Measurements from ENCODE around the gene EPS8L2. TPM values are rescaled to one million over a fixed set of nuclear protein-coding genes. Genes with fewer than 3 reads are reported as not detected.
"Not testable (repeated sequence)": the region's sequence is repeated elsewhere in the genome, so short reads cannot be mapped to it uniquely, and the experiment has no call there.

The EPS8L2 gene
- total RNA-seq, 1 donor: 5.7 TPM

DNA sequence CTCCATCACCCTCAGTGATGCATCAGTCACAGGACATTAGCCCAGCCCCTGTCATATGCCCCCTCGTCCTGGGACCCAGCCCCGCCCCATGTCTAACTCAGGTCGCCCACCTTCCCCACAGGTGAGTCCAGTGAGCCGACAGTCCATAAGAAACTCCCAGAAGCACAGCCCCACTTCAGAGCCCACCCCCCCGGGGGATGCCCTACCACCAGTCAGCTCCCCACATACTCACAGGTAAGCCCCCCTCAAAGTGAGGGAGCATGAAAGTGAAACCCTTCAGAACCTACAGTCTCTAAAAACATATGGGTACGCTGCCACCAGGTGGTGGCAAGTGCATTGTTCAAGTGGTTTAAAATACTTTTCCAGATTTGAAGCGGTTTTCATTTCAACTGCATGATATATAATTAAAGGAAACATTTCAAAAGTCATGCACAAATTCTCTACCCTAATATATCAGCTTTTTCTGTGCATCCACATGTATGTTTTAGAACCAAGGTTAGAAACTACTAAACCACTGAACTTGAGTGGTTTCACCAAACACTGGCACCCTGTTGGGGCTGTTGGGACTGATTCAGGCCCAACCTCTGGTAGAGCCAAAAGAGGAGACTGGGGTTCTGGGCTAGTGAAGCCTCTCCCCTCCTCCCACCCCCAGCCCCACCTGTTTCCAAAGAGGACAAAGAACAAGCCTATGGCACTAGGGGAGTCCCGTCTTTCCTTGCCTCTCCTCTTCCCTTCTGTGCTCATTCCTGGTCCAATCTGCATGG is 17.3 kb downstream of the EPS8L2 start:
- DNase-seq (ENCODE audit: low read depth in 2 of 3, low spot score in 2 of 3): peak in 2 of 3 donors; percentile 71 to 78

DNA sequence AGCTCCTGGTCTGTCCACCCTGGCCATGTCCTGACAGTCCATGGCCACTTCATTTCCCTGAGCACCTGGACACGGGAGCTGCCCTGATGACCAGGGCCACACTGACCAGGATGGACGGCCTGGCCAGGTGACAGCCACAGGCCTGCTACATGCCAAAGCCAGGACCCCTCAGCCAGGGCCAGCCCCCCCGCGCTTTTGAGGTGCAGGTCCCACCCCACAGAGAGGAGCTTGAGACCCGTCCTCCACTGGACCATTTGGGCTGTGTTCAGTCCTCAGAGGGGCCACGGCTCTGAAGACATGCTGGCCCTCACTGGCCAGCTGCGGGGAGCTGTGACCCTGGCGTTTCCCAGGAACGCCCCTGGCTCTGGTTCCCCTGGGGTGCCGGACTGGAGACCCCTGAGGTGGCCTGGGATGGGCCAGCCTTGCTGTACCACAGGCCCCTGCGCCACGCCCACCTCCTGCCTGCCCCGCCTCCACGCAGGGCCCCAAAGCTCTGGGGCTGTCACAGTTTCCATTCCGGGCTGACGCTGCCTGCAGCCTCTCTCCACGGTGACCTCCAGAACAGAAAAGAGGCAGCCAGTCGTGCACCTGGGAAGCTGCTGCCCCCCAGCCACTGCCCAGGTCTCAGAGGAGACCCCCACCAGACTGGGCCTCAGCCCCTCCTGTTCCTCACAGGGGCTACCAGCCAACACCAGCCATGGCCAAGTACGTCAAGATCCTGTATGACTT is 18.2 kb downstream of the EPS8L2 start:
- DNase-seq (ENCODE audit: low read depth in 2 of 3, low spot score in 2 of 3): no peak

DNA sequence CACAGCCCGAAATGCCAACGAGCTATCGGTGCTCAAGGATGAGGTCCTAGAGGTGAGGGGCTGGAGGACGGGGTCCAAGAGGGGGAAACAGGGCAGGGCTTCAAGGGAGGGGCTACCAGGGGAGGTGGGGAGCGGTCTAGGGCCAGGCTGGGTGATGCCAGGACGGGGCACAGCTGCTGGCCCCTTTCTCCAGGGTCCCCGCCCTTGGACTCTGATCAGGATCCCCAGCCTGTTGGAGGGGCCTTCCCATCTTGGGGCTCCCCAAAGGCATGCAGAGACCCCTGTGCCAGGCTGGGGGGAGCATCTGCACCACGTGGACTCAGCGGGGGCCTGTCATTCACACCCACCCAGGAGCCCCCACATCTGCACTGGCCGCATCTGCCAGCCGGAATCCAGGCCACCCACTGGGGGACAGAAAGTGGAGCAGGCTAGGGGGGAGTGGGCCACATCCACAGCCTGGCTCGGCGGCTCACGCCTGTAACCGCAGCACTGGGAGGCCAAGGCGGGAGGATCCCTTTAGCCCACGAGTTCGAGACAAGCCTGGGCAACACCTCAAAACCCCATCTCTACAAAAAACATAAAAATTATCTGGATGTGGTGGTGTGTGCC is 18.9 kb downstream of the EPS8L2 start:
- no peak for DNase-seq (ENCODE audit: low read depth in 2 of 3, low spot score in 2 of 3)

DNA sequence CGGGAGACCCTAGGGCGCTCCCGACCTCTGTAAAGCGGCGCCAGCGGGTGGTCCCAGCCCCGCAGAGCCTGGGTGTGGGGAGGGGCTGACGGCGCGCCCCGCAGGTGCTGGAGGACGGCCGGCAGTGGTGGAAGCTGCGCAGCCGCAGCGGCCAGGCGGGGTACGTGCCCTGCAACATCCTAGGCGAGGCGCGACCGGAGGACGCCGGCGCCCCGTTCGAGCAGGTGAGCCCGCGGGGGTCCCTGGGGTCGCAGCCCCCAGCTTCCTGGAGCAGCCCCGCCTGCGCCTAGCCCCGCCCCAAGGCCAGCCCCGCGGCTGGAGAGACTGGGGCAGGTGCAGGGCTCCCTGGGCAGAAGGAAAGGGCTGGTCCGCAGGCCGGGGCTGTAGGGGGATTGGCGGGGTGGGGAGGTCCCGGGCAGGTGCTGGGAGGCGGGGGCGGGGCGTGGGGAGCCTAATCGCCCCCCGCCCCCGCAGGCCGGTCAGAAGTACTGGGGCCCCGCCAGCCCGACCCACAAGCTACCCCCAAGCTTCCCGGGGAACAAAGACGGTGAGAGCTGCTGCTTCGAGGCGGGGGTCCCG is 19.7 kb downstream of the EPS8L2 start:
- DNase-seq (ENCODE audit: low read depth in 2 of 3, low spot score in 2 of 3): no peak

GRCh38 chr11:726278-727220 is 20.5 kb downstream of the EPS8L2 start:
- DNase-seq (ENCODE audit: low read depth in 2 of 3, low spot score in 2 of 3): peak in 1 of 3 donors; percentile 58

GRCh38 chr11:727281-727701 is 21.3 kb downstream of the EPS8L2 start:
- no peak for DNase-seq (ENCODE audit: low read depth in 2 of 3, low spot score in 2 of 3)

- peak; percentile 67 to 82 (median 81) for DNase-seq (ENCODE audit: low read depth in 2 of 3, low spot score in 2 of 3)
Observed at GRCh38 chr11:727859-728748, 22.1 kb downstream of the EPS8L2 start.

DNA sequence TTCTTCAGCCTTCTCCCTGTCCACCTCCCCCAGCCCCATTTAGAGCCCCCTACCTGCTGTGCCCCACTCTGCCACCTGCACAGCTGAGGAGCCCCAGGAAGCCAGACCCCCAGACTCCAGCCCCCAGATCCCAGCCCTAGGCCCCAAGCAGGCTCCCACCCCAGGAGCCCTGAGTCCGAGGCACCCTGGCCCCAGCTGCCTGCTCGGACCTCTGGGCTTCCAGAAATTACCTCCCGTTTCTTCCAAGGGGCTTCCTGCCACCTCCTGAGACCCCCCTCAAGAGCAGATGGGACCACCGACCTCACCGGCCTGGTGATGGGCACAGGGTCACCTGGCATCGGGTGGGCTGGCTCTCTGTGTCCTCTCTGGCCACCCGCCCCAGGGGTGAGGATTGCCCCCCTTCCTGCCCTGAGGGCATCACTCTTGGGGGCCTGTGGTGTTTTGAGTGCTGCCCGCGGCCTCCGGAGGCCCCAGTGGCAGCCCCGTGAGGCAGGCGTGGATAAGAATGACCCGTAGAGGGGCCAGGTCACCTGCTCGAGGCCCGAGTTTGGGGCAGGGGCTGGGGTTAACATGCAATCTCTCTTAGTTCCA is 23.0 kb downstream of the EPS8L2 start:
- DNase-seq (ENCODE audit: low read depth in 2 of 3, low spot score in 2 of 3): no peak

GRCh38 chr11:729492-730074 is 23.6 kb downstream of the EPS8L2 start:
- DNase-seq (ENCODE audit: low read depth in 2 of 3, low spot score in 2 of 3): no peak

GRCh38 chr11:733072-733471 is 27.0 kb downstream of the EPS8L2 start:
- no peak for DNase-seq (ENCODE audit: low read depth in 2 of 3, low spot score in 2 of 3)

GRCh38 chr11:734541-734940 is 28.5 kb downstream of the EPS8L2 start:
- DNase-seq (ENCODE audit: low read depth in 2 of 3, low spot score in 2 of 3): not testable (repeated sequence)

GRCh38 chr11:737366-737765 is 31.3 kb downstream of the EPS8L2 start:
- DNase-seq (ENCODE audit: low read depth in 2 of 3, low spot score in 2 of 3): no peak

DNA sequence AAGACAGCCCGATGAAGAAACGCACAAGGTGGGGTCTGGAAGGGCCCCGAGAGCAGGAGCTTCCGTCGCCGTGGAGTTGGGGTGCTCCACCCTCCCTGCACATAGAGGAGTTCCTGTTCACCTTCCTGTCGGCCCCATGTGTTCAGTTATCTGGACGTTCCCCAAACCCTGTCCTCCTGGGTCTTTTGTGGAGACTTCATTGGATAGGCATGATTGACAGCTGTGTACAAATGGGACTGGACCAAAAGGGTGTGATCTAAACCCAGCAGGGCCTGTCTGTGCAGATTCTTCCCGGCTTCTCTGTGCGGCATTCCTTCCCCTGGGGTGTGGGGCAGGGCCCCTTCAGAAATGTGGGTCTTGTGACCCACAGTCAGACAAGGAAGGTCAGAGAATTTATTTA is 31.9 kb downstream of the EPS8L2 start:
- not testable (repeated sequence) for DNase-seq (ENCODE audit: low read depth in 2 of 3, low spot score in 2 of 3)

GRCh38 chr11:742156-742546 is 36.1 kb downstream of the EPS8L2 start:
- no peak for DNase-seq (ENCODE audit: low read depth in 2 of 3, low spot score in 2 of 3)

- no peak for DNase-seq (ENCODE audit: low read depth in 2 of 3, low spot score in 2 of 3)
Observed at GRCh38 chr11:742571-743201, 36.7 kb downstream of the EPS8L2 start.

DNA sequence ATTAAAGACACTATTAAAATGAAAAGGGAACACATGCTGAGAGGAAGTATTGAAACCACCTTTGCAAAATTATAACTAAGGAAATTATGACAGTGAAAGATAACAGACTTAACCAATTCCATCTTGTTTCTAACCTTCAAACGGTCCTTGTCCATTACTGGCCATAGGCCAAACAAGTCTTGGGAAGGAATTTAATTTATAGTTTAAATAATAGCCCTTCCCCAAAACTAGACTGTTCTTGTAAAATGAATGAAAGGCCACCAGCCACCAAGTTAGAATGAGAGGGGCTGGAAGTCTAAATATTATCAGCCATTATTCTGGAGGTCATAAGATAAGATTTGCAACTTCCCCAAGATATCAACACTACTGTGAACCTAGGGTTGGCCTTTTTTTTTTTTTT is 39.4 kb downstream of the EPS8L2 start:
- peak in 1 of 3 donors; percentile 47 for DNase-seq (ENCODE audit: low read depth in 2 of 3, low spot score in 2 of 3)

DNA sequence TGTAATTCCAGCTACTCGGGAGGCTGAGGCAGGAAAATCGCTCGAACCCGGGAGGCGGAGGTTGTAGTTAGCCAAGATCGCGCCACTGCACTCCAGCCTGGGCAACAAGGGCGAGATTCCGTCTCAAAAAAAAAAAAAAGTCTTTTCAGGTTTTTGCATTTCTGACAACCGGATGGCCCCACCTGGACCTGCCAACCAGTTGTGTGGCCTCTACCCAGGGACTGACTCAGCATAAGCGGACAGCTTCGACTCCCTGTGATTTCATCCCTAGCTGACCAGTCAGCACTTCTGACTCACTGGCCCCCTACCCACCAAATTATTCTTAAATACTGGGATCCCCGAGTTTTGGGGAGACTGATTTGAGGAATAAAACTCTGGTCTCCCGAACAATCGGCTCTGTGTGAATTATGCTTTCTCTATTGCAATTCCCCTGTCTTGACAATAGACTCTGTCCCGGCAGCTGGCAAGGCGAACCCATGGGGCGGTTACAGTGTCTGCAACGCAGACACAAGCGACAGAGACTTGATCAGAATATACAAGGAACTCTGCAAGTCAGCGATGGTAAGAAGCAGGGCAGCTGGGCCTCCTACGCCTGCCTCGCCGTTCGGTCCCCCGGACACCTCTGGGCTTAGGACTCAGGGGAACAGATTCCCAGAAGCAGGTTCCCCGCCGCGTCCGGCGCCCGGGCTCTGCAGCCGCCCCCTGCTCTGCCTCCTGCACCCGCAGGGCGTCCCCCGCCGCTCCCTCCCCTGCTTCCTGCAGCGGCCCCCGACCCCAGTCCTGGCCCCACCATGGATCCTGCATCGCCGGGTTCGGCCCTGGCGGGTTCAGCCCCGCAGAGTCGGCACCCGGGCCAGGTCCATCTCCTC is 40.5 kb downstream of the EPS8L2 start:
- peak in 1 of 3 donors; percentile 32 for DNase-seq (ENCODE audit: low read depth in 2 of 3, low spot score in 2 of 3)

All from hematopoietic multipotent progenitor cell (in vitro differentiated cells).